GM12891 (cell line): ENCODE measurements around the gene PCDH9.

Experiments
- PAX5 ChIP-seq: IDR thresholded peaks from 2 replicates; pipeline ENCODE4 v1.6.1; 2011; ENCODE audit warnings: low read length, moderate library complexity, mild to moderate bottlenecking; ENCODE audit not compliant: insufficient read depth, severe bottlenecking
- POLR2A ChIP-seq: IDR thresholded peaks from 2 replicates; pipeline ENCODE4 v1.6.1; 2011; ENCODE audit warnings: low read depth, low read length, control low read depth
- POLR2AphosphoS5 ChIP-seq: IDR thresholded peaks from 2 replicates; pipeline ENCODE4 v1.6.1; 2011; ENCODE audit warnings: low read depth, low read length, control low read depth
- POU2F2 ChIP-seq: IDR thresholded peaks from 2 replicates; pipeline ENCODE4 v1.6.1; 2011; ENCODE audit warnings: low read depth, mild to moderate bottlenecking, control low read depth, low read length, moderate library complexity
- SPI1 ChIP-seq: IDR thresholded peaks from 2 replicates; pipeline ENCODE4 v1.6.1; 2011; ENCODE audit warnings: low read depth, low read length, control low read depth
- TAF1 ChIP-seq: IDR thresholded peaks from 2 replicates; pipeline ENCODE4 v1.6.1; 2011; ENCODE audit warnings: low read depth, low read length, control low read depth

GRCh38 chr13:66617786-66618185 is 612.4 kb downstream of the PCDH9 start:
- TF ChIP-seq POLR2AphosphoS5 (no peak), POLR2A (no peak), TAF1 (no peak), SPI1 (no peak), PAX5 (no peak), POU2F2 (no peak)
